Upper lobe of right lung (tissue), 1 donor: ENCODE results near the gene ATP1B2. TPM values are rescaled to one million over a fixed set of nuclear protein-coding genes. Genes with fewer than 3 reads are reported as not detected.

Experiments used
- ATAC-seq: fragments of 200-7000 bp; cut with Tn5 transposase; one replicate; pipeline ENCODE4 v1.9.1; 2020; ENCODE audit warnings: mild to moderate bottlenecking, moderate library complexity
- DNase-seq: peaks from one replicate; pipeline ENCODE4 v3.0.0-alpha.2; 2020
- H3K27ac ChIP-seq: fragments of 200-600 bp; one replicate; pipeline ENCODE4 v1.8.0; 2022
- H3K27me3 ChIP-seq: fragments of 200-600 bp; one replicate; pipeline ENCODE4 v1.8.0; 2022; ENCODE audit warnings: mild to moderate bottlenecking
- H3K36me3 ChIP-seq: fragments of 200-600 bp; one replicate; pipeline ENCODE4 v1.8.0; 2022
- H3K4me1 ChIP-seq: fragments of 200-600 bp; one replicate; pipeline ENCODE4 v1.8.0; 2022
- H3K4me3 ChIP-seq: fragments of 200-600 bp; one replicate; pipeline ENCODE4 v1.8.0; 2022; ENCODE audit warnings: mild to moderate bottlenecking
- H3K9me3 ChIP-seq: fragments of 200-600 bp; one replicate; pipeline ENCODE4 v1.8.0; 2022
- intact Hi-C: fragments of 100-400 bp; cut with DNase I; formaldehyde crosslinking; loops from one replicate; pipeline ENCODE4 v1.11.0; 2022
- total RNA-seq: library from RNA; stranded (reverse); fragmentation: NEBNext Ultra II Directional; extraction: Animal tissue kit (Norgen Biotek cat#: 25700); gene quantifications from one replicate; pipeline ENCODE4 v1.2.1, GENCODE V29; 2021
- TF ChIP-seq, protein P1 (sequence below): fragments of 200-600 bp; IDR thresholded peaks from one replicate; pipeline ENCODE4 v1.8.0; 2022; ENCODE audit warnings: antibody characterized with exemption
- donor health status: DM: no; HTN: yes; CAD: no; lungs with severe emphysema.

The ATP1B2 gene
- total RNA-seq, 1 donor from 2014 or later: 4.8 TPM

DNA sequence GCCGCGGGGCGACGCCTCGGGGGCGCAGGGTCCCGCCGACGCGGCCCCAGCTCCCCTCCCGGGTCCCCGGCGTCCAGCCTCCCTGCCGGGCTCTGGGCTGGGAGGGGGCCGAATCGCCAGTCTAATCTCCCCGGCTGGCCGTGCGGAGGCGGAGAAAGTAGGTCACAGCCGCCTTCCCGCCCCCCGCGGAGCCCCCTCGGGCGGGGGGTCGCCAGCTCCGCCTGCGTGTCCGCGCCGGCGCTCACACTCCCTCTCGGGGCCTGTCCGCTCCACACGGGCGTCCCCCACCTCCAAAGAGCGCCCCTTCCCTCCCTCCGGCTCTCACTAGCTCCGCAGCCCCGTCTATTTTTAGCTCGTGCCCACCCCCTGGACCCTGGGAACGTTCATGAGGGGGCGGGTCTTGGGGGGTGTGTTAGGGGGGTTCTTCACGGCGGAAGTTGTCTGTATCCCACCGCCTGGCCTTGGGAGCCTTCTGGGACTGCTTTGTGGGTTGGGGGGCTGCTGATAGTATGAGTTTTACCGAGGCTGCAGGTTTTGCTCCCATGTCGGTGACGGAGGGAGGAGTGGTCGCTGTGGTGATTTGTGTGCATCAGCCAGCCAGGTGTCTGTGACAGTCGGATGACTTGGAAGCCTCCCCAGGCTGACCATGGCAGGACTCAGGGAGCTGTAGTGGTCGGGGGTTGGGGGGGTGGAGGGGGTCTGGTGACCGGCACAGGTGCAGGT is 1.1 kb downstream of the ATP1B2 start:
- Histone ChIP-seq H3K27me3 (peaks cover 25% of the 10 kb centered on the region), H3K4me1 (peaks cover 17% of the 10 kb centered on the region), H3K4me3 (peak overlapping the region; percentile 53), H3K36me3 (no peaks in the 10 kb centered on the region), H3K27ac (no peak overlapping the region), H3K9me3 (no peaks in the 10 kb centered on the region)
- TF ChIP-seq, protein P1, sequence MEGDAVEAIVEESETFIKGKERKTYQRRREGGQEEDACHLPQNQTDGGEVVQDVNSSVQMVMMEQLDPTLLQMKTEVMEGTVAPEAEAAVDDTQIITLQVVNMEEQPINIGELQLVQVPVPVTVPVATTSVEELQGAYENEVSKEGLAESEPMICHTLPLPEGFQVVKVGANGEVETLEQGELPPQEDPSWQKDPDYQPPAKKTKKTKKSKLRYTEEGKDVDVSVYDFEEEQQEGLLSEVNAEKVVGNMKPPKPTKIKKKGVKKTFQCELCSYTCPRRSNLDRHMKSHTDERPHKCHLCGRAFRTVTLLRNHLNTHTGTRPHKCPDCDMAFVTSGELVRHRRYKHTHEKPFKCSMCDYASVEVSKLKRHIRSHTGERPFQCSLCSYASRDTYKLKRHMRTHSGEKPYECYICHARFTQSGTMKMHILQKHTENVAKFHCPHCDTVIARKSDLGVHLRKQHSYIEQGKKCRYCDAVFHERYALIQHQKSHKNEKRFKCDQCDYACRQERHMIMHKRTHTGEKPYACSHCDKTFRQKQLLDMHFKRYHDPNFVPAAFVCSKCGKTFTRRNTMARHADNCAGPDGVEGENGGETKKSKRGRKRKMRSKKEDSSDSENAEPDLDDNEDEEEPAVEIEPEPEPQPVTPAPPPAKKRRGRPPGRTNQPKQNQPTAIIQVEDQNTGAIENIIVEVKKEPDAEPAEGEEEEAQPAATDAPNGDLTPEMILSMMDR: no peak
- ATAC-seq: no peak
- intact Hi-C loops: no loop called here
- no peak for DNase-seq

DNA sequence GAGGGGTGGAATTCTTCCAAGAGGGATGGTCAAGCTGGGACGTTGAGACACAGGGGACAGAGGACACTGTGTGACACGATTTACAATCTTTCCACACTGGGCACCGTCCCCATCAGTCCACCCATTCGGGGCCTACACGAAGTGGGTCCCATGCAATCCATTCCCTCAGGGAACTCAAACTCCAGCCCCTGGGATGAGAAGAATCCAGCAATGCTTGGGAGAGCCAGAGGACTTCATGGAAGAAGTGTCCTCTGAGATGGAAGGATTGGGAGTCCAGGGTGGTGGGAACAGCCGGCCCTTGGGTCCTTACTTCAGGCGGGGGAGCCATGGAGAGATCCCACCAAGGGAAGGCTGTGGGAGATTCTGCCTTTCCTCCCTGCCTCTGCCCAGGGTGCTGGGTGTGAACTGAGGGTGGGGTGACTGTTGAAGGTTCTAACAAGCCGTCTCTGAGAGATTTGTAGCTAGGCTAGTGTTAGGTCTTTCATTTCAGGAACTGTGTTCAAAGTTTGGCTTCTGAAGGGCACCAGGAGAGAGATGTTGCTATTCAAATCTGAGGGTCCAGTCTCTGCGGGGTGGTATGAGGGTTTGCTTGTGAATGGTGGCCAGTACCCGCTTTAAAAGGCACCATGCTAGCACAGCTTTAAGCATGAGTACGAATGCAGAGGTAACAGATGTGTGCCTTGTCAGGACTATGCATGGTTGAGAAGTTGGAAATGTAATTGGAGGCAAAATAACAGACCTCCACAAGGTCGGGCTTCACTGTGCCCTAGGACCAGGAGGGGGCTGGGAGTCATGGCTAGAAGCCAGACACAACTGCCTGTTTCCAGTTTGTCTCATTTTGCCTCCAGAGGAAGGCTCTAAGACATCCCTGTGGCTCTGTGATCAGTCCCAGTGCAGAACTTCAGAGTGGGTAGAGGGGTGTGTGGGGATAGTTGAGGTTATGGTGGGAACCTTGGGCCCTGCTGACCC is 1.9 kb downstream of the ATP1B2 start:
- peaks cover 25% of the 10 kb centered on the region for H3K27me3 ChIP-seq
- ATAC-seq (no peak), DNase-seq (no peak)
- intact Hi-C loops: no loop called here
- TF ChIP-seq, protein P1: no peak
- no peak overlapping the region for H3K4me3 ChIP-seq
- H3K36me3 ChIP-seq: no peaks in the 10 kb centered on the region
- peaks cover 17% of the 10 kb centered on the region for H3K4me1 ChIP-seq
- H3K9me3 ChIP-seq: no peaks in the 10 kb centered on the region
- H3K27ac ChIP-seq: no peak overlapping the region

DNA sequence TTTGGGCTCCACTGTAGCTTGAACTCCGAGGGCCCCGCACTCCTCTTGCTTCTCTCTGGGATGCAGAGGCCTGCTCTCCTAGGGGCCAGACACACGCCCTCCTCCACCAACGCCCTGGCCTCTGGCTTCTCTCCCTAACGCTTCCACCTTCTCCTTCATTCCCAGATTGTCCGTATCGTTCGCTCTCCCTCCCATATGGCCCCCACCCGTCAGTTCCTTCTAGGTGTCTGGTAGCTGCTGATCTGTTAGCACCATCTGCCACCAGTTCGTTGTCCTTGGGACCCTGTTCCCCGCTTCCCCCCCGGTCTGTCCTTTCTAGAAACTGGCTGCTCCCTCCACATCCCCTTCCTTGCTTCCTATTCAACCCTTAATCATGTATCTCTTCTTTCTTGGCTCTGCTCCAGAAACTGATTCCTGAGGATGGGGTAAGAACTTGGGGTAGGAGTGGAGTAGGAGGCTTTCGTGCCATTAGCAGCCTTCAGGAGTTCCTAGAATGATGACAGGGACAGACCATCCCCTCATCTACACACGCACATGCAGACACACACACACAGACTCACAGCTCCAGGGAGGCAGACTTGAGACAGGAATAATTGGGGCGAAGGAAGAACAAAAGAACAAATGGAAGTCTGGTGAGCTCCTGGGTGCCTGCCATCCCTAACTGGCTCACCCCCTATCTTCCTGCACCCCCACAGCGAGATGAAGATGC is 4.3 kb downstream of the ATP1B2 start:
- no peak for ATAC-seq
- intact Hi-C loops: no loop called here
- H3K27ac ChIP-seq: no peak overlapping the region
- H3K9me3 ChIP-seq: no peaks in the 10 kb centered on the region
- TF ChIP-seq, protein P1: no peak
- peaks cover 17% of the 10 kb centered on the region for H3K4me1 ChIP-seq
- DNase-seq: no peak
- no peak overlapping the region for H3K4me3 ChIP-seq
- no peaks in the 10 kb centered on the region for H3K36me3 ChIP-seq
- H3K27me3 ChIP-seq: peaks cover 21% of the 10 kb centered on the region

GRCh38 chr17:7655541-7655840 is 4.8 kb downstream of the ATP1B2 start:
- DNase-seq (no peak), ATAC-seq (no peak)
- intact Hi-C loops: no loop called here
- H3K27me3 ChIP-seq: peaks cover 16% of the 10 kb centered on the region
- no peak overlapping the region for H3K27ac ChIP-seq
- H3K9me3 ChIP-seq: no peaks in the 10 kb centered on the region
- no peaks in the 10 kb centered on the region for H3K36me3 ChIP-seq
- TF ChIP-seq, protein P1: no peak
- H3K4me1 ChIP-seq: peaks cover 12% of the 10 kb centered on the region
- no peak overlapping the region for H3K4me3 ChIP-seq

DNA sequence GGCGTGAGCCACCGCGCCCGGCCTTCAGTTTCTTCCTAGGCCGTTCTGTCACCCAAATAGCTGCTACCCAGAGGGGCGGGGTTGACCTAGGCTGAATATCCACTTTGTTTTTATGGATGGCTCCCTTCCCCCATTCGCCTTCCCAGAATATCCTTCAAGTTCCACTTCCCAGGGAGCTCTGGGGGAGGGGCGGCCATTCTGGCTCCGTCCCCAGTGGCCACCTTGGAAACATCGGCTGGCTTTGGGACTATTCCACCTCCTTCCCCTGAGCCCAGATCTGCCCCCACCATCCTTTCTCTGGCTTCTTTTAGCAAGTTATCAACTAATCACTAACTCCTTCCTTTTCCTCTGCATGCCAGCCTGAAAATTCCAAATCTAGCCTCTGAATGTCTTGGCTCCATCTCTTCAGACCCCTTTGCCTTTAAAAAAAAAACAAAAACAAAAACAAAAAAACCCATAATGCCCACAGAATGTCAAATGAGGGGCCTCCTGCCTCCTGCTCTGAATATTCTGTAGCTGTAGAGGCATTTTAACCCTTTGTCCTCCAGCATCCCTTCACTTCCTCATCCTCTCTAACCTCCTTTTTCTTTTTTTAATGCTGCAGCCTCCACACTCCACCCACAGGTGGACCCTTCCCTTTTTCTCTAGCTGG is 6.4 kb downstream of the ATP1B2 start:
- no peak for DNase-seq

More for the DNA sequence above, 6.4 kb downstream of the ATP1B2 start:
- Histone ChIP-seq H3K9me3 (no peaks in the 10 kb centered on the region), H3K4me3 (no peak overlapping the region), H3K27me3 (no peaks in the 10 kb centered on the region), H3K27ac (no peak overlapping the region), H3K36me3 (no peaks in the 10 kb centered on the region), H3K4me1 (no peaks in the 10 kb centered on the region)
- TF ChIP-seq, protein P1: no peak
- intact Hi-C loops: no loop called here
- ATAC-seq: no peak
